HG03575 (cell line): ENCODE results near the gene ATG4D.

Experiments used
- ATAC-seq: cut with Tn5 transposase; IDR thresholded peaks from one replicate; pipeline ENCODE4 v1.9.1; 2021; ENCODE audit not compliant: unreplicated experiment, insufficient number of reproducible peaks, low FRiP score; ENCODE audit errors: extremely low read depth

ATG4D gene

DNA sequence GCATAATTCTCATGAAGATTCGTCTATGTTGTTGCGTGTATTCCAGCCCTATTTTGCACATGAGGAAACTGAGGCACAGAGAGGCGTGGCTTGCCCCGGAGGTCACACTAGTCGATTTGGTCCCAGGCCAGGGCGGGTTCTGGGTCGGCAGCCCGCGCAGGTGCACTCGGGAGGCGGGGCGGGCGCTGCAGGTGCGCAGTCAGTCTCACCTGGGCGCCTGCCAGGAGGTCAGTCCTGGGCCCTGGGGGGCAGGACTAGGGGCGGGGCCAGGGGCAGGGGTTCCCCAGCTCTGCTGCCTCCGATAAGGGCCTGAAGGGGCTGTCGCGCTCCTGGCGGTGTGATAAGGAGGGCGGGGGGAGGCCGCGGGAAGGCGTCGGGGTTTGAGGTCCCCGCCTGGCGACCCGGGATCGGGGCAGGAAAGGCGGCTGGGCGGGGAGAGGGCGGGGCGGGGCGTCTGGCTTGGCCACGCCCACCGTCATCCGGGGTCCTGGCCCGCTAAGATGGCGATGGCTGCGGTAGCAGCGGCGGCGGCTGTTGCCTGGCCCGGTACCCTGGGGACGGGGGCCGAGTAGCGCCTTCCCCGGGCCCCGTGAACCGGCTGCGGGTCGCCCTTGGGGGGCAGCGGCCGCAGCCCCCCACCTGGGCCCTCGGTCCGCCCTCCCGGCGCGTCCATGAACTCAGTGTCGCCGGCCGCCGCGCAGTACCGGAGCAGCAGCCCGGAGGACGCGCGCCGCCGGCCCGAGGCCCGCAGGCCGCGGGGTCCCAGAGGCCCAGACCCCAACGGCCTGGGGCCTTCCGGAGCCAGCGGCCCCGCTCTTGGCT, at the start of gene ATG4D:
Gene ATG4D (plus strand): TSS at position 485 of the 822 bp plus-strand sequence. CDS start 187 bp downstream, at position 672.
- ATAC-seq = no peak

DNA sequence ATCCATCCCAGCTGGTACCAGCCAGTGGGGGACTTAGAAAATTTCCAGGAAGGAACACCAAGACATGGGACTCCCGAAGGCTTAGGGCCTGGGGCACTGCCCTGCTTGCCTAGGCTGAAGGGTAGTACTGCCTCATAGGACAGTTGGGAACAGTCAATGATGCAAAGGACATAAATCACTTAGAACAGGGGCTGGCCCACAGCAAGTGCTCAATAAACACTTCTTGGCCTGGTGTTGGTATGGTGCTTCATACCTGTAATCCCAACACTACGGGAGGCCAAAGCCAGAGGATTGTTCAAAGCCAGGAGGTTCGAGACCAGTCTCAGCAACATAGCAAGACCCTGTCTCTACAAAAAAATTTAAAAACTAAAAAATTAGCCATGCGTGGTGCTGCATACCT, 46.3 kb upstream of the ATG4D start:
- no peak for ATAC-seq

DNA sequence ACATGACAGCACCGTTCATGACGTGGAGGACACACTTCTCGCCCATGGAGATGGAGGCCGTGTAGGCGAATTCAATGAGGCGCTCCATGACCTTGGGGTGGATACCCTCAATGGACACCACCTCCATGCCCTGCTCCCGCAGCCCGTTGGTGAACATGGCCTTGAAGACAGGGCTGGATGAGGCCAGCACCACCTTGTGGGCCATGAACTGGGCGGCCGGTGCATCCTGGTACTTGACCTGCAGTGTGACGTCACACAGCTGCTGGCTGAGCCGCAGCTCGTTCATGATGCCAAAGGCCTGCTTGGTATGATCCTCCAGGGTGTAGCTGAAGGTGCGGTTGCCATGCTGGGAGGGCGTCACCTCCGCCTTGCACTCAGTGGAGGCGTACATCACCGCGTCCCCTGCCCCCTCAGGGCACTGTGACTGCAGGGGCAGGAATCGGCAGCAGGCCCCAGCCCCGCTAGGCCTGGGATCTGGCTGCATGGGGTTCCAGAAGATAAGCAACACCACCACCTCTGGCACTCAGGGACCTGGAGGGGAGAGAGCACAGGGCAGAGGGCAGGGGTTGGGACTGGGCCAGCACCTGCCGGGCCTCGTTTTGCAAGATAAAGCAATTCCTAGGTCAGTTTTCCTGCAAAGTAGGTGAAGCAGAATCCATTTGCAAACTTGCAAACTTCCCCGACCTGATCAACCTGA, 44.0 kb upstream of the ATG4D start:
- no peak for ATAC-seq

DNA sequence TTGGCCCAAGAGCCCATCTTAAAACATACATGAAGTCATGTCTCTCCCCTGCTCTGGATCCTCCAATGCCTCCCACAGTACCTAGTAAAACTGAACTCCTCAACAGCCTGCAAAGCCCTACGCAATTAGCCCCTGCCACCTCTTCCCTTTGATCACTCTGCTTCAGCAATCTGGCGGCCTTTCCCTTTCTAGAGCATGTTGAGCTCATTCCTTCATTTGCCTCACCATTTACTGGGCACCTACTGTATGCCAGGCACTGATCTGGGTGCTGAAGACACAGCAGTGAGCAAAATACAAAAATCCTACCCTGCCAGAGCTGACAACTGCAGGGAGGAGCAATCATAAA, 43.5 kb upstream of the ATG4D start:
- no peak for ATAC-seq

GRCh38 chr19:10501971-10502523, 41.7 kb upstream of the ATG4D start:
- no peak for ATAC-seq

GRCh38 chr19:10502524-10503001, 41.1 kb upstream of the ATG4D start:
- ATAC-seq = no peak

GRCh38 chr19:10503002-10503789, 40.5 kb upstream of the ATG4D start, which contains the start of gene KEAP1:
Gene KEAP1 (minus strand): TSS chr19:10503356. CDS start chr19:10500033, 3,323 bp downstream.
- ATAC-seq = no peak

- no peak for ATAC-seq
Measured at GRCh38 chr19:10505583-10506229, 38.0 kb upstream of the ATG4D start.

DNA sequence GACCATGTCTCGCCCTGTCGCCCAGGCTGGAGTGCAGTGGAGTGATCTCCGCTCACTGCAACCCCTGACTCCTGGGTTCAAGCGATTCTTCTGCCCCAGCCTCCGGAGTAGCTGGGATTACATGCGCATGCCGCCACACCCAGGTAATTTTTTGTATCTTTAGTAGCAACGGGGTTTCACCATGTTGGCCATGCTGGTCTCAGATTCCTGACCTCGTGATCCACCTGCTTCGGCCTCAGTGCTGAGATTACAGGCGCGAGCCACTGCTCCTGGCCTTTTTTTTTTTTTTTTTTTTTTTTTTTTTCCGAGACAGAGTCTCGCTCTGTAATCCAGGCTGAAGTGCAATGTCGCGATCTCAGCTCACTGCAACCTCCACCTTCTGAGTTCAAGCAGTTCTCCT, 35.7 kb upstream of the ATG4D start:
- ATAC-seq = no peak

DNA sequence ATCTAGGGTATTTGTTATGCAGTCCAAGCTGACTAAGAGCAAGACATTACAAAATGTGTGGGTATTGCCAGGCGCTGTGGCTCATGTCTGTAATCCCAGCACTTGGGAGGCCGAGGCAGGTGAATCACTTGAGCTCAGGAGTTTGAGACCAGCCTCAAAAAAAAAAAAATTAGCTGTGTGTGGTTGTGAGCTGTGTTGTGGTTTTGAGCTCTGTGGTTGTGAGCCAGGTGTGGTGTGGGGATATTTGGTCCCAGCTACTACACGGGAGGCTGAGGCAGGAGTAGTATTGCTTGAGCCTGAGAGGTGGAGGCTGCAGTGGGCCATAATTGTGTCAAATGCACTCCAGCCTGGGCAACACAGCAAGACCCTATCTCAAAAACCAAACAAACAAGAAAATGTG, 35.0 kb upstream of the ATG4D start:
- ATAC-seq = no peak

GRCh38 chr19:10510301-10510802, 33.4 kb upstream of the ATG4D start:
- no peak for ATAC-seq

DNA sequence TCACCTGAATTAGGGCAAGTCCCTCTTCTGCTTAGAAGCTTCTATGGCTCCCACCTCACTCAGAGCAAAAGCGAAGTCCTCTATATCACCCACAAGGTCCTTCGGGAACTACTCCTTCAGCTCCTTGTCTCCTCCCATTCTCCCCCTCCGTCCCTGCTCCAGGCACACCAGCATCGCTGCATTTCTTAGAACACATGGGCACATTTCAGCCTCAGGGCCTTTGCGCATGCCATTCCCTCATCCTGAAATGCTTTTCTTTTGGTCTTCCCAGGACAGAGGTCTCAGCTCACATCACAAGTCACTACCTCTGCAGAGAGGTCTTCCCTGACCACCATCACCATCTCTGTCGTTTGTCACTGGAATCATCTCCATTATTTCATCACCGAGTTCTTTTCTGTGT, 30.5 kb upstream of the ATG4D start:
- no peak for ATAC-seq

GRCh38 chr19:10514211-10515145, 29.2 kb upstream of the ATG4D start:
- ATAC-seq = no peak

GRCh38 chr19:10516064-10516385, 27.7 kb upstream of the ATG4D start:
- ATAC-seq = no peak

GRCh38 chr19:10516671-10517286, 26.9 kb upstream of the ATG4D start:
- no peak for ATAC-seq

GRCh38 chr19:10517361-10517759, 26.3 kb upstream of the ATG4D start, which contains the start of gene S1PR5:
Gene S1PR5 (minus strand): TSS chr19:10517447. CDS start chr19:10515011, 2,436 bp downstream.
- no peak for ATAC-seq

GRCh38 chr19:10517760-10518443, 25.8 kb upstream of the ATG4D start:
- no peak for ATAC-seq
